NB4 (cell line): Measurements from ENCODE around the gene ANKRD13B.

Experiments used
- CTCF ChIP-seq: IDR thresholded peaks from one replicate; pipeline ENCODE4 v1.5.1; 2012; ENCODE audit warnings: low read depth, low read length
- MYC ChIP-seq: IDR thresholded peaks from 2 replicates; pipeline ENCODE4 v1.6.1; 2011; ENCODE audit warnings: low read depth, low read length

- TF ChIP-seq MYC (no peak), CTCF (no peak)
Measured at GRCh38 chr17:29650396-29650795, 57.5 kb downstream of the ANKRD13B start.
